A549 (cell line): ENCODE measurements around the gene DNMT3B.

Experiments used
- CTCF ChIP-seq: fragments of >200 bp; sonication (Bioruptor Twin); formaldehyde crosslinking; IDR thresholded peaks from 3 replicates; pipeline ENCODE4 v1.5.1; 2016
- HOXA7 ChIP-seq: fragments of 250-450 bp; sonication (Bioruptor Pico); IDR thresholded peaks from 2 replicates; pipeline ENCODE4 v1.5.0; 2020; ENCODE audit warnings: mild to moderate bottlenecking, moderate library complexity
- KDM1A ChIP-seq: fragments of 200-600 bp; sonication (generic); IDR thresholded peaks from 2 replicates; pipeline ENCODE4 v1.6.1; 2016; ENCODE audit warnings: low read depth, mild to moderate bottlenecking
- MAFK ChIP-seq: fragments of 450-650 bp; IDR thresholded peaks from 2 replicates; pipeline ENCODE4 v1.6.1; 2014; ENCODE audit not compliant: partially characterized antibody
- POLR2A ChIP-seq: IDR thresholded peaks from 2 replicates; pipeline ENCODE4 v1.6.1; 2012; ENCODE audit warnings: mild to moderate bottlenecking, low read length
- RAD21 ChIP-seq, 2 experiments: fragments of >200 bp in 1 of 2; sonication (Bioruptor Twin) in 1 of 2; formaldehyde crosslinking in 1 of 2; IDR thresholded peaks in 1 of 2; conservative IDR thresholded peaks in 1 of 2; 2 replicates in 1 of 2; 3 replicates in 1 of 2; pipeline ENCODE4 v1.6.1; 2012 to 2018; ENCODE audit warnings: inconsistent platforms in 1 of 2
- RCOR1 ChIP-seq: fragments of 150-350 bp; IDR thresholded peaks from 2 replicates; pipeline ENCODE4 v1.6.1; 2014; ENCODE audit warnings: antibody characterized with exemption, low read length, low read depth
- ZFP36 ChIP-seq: fragments of 450-650 bp; IDR thresholded peaks from 2 replicates; pipeline ENCODE4 v1.6.1; 2014; ENCODE audit warnings: borderline replicate concordance; ENCODE audit not compliant: partially characterized antibody
- TF ChIP-seq, protein P1 (sequence below): fragments of 150-350 bp; IDR thresholded peaks from 2 replicates; pipeline ENCODE4 v1.6.1; 2014; ENCODE audit warnings: low read depth, mild to moderate bottlenecking, low read length
- TF ChIP-seq, protein P2 (sequence below): IDR thresholded peaks from 2 replicates; pipeline ENCODE4 v1.6.1; 2012

GRCh38 chr20:32767418-32768198 lies 5.4 kb downstream of the DNMT3B start:
- TF ChIP-seq HOXA7 (CRISPR knock-in tag) (no peak), CTCF (no peak), ZFP36 (no peak), KDM1A (no peak), POLR2A (no peak), RCOR1 (no peak), MAFK (no peak), RAD21 (conservative IDR thresholded peaks at IDR 0.05 in 1 of 2, IDR thresholded peaks at IDR 0.05 in 1 of 2) (no peak)
- TF ChIP-seq, protein P1, sequence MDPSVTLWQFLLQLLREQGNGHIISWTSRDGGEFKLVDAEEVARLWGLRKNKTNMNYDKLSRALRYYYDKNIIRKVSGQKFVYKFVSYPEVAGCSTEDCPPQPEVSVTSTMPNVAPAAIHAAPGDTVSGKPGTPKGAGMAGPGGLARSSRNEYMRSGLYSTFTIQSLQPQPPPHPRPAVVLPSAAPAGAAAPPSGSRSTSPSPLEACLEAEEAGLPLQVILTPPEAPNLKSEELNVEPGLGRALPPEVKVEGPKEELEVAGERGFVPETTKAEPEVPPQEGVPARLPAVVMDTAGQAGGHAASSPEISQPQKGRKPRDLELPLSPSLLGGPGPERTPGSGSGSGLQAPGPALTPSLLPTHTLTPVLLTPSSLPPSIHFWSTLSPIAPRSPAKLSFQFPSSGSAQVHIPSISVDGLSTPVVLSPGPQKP = no peak
- TF ChIP-seq, protein P2, sequence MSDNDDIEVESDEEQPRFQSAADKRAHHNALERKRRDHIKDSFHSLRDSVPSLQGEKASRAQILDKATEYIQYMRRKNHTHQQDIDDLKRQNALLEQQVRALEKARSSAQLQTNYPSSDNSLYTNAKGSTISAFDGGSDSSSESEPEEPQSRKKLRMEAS = no peak
